GM19023 (cell line): ENCODE measurements around the gene CCDC178.
A peak's percentile ranks its signal among the peaks of the same experiment; 100 is the strongest.
"Not testable (repeated sequence)": the region's sequence is repeated elsewhere in the genome, so short reads cannot be mapped to it uniquely, and the experiment has no call there.

Experiments used
- ATAC-seq: cut with Tn5 transposase; IDR thresholded peaks from one replicate; pipeline ENCODE4 v1.9.1; 2021; ENCODE audit warnings: mild to moderate bottlenecking, moderate library complexity; ENCODE audit not compliant: unreplicated experiment

CCDC178 gene

DNA sequence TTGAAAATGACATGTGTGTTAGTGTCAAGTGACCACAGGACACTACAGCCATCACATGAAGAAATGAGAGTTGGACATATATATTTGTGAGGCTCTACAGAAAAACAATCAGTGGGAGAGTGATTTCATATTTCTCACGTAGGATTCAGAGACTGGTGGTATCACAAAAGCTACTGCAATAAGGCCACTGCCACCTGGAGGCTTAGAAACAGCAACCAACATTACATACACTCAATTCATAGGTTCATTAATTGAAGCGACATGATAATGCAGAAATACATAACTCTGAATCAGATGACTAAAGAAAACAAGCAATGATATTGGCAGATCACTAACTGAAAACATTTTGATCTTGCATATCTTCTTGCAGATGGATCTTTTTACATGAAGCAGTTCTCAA lies 419.6 kb downstream of the CCDC178 start:
- ATAC-seq = no peak

DNA sequence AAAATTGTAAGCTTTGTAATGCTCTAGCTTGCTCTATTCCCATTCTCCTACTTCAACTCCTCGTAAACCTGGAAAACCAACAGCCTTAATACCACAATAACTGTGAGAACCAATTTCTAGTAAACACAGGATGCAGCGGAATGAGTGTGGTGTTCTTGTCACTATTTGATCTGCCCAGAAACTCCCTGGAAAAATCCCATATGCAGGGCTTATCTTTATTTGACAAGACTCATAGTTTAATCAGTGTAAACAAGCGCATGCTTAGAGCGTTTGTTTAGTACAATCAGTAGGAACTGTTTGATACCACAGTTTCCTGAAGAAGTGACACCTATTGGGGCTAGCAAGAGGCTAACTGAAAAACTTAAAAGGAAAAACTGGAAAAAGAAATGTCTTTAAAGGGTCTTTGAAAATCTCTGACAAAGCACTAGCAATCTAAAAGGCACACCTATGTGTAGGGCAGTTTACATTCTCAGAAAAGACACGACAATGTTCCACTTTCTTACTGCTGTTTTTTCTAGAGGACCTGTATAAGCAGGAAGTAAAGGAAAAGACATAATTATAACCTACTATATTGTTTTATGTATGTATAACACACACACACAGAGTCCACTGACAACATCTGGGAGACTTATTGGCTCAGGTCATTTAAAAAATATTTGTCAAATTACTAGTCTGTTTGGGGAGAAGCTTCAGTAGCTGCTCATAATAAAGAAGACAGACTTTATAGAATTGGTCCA lies 426.3 kb downstream of the CCDC178 start:
- no peak for ATAC-seq

DNA sequence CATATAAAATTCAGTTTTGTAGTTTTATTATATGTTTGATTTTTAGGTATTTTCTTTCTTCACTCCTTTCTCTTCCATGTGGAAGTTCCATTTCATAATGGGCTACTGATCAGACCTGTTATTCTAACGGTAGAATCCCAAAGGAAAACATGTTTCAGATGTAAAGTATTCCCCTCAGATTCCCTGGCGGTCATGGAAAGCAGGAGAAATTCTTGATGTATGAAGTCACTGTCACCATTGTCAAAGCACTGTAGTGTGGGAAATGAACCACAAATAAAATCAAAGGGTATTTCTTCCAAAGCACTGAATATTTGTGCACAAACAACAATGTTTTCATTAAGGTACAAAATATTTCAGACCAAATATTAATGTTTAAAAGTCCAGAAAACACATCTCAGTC lies 430.4 kb downstream of the CCDC178 start:
- ATAC-seq = no peak

DNA sequence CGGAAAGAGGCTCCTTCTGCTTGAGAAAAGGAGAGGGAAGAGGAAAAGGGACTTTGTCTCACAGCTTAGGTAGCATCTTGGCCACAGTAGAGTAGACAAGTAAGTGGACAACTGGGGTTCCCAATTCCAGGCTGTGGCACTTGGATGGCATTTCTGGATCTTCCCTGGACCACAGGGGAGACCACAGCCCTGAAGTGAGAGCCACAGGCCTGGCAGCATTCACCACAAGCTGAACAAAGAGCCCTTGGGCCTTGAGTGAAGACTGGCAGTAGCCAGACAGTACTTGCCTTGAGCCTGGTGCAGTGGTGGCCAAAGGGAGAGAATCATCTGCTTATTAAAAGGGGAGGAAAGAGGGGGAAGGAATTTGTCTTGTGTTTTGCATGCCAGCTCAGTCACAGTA lies 441.6 kb downstream of the CCDC178 start:
- no peak for ATAC-seq

DNA sequence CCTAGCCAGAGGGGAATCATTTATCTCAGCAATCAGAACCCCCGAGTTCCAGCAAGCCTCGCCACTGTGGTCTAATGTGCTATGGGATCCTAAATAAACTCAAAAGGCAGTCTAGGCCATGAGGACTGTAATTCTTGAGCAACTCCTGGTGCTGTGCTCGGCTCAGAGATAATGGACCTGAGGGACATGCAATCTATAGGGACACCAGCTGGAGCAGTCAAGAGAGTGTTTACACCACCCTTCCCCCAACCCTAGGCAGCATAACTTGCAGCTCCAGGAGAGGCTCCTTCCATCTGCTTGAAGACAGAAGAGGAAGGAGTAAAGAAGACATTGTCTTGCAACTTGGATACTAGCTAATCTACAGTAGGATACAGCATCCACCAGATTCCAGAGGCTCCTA lies 442.2 kb downstream of the CCDC178 start:
- ATAC-seq = no peak

DNA sequence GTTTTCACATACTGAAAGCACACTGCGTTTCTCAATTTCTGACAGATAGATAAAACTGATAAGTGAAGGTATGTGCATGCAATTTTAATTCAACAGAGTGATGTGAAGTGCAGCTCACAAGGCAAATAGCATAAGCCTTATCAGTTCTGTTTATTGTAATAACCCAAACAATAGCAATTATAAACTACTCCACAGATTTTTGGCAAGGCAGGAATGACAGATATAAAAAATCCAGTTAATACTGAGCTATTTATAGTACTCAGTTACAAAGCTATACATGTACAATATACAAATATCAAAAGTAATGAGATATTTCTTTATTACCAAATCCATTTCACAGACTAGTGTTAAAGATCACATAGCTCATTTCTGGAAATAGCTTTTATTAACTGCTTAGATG lies 456.8 kb downstream of the CCDC178 start:
- ATAC-seq = no peak

DNA sequence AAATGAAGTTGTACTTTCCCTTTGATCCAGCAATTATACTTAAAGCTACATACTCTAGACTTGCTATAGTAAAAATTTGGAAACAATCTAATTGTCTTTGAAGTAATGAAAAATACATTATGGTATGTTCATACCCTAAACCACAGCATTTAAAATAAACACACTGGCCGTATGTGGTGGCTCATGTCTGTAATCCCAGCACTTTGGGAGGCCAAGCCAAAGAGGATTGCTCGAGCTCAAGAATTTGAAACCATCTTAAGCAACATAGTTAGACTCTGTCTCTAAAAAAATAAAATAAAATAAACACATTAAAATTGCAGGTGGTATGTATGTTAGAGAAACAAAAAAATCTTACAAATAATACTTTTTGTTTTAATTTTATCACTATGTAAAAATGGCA lies 459.6 kb downstream of the CCDC178 start:
- ATAC-seq = no peak

DNA sequence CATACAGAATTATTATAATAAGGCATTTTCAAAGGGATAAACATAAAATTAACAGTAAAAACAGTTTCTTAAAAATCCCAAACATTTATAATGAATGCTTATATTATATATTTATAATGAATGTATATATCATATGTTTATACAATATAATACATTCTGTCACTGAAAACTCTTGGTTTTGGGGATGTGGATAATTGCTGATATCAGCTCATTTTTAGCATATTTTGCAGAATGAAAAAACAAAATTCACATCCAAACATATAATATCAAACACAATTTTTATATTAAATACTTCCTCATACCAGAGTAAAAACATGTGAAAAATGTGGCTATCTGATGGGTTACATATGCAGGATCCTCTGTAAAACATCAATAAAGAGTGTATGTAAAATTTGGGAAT lies 465.0 kb downstream of the CCDC178 start:
- ATAC-seq = no peak

DNA sequence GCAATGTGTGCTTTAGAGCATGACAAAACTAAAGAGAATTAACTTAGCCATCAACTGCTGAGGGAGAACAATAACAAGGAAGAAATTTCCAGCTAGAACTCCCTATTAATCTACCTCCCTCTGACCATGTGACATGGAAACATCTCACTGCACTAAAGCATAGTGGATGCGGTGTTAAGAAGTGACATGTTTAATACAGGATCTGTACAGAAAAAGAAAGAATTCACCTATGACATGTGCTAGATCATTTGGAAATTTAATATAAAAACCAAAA lies 465.4 kb downstream of the CCDC178 start:
- ATAC-seq = no peak

DNA sequence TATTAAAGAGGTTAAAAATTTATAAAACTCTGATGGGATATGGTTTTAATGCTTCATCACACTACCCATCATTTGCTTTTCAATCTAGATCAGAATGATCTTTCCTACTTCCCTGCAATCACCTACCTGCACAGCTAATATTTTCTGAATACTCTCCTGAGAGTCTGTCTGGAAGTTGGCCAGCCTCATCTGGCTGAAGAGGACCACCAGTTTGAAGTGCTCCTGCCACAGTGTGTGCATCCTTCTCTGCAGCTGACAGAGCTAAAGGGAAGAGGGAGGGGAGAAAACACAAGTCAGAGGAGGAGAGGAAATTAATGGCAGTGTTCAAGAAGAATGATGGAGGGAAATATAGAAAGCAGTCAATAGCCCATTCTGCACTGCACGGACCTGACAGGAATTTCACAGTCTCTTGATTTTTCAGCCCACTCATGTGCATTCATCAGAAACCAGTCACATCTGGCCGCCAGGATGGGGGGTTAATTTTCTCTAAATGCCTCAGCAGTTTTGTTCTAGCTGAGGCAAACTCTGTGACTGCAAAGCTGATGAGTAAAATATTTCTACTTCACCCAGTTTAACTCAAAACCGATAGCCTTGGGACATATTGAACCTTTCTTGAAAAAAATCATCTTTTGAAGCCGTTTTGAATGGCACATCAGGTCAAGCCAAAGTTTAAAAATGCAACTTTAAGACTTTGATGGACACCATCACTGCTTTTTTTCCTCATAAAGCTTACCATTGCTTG lies 465.9 kb downstream of the CCDC178 start:
- ATAC-seq = peak; percentile 90

DNA sequence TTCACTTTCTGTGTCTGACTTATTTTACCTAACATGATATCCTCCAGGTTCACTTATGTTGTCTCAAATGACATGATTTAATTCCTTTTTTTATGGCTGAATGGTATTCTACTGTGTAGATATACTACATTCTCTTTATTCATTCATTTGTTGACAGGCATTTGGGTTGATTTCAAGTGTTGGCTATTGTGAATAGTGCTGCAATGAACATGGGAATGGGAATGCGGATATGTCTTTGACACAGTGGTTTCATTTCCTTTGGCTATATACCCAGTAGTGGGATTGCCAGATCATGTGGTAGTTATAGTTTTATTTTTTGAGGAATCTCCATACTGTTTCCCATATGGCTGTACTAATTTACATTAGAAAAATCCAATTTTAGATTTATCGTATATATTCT lies 472.3 kb downstream of the CCDC178 start:
- no peak for ATAC-seq

DNA sequence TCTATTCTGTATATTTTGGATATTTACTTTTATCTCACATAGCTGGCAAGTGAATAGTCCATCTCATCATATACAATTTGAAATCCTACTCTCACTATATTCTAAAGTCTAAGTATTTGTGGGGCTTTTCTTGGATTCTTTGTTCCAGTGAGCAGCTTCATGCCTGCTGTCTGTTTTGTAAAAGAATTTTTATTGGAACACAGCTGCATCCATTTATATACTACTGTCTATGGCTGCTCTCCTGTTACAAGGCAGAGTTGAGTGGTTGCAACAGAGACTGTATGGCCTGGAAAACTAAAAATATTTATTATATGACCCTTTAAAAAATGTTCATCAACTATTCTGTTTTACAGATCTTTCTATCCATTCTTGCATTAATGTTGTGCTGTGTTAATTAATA lies 474.4 kb downstream of the CCDC178 start:
- no peak for ATAC-seq

DNA sequence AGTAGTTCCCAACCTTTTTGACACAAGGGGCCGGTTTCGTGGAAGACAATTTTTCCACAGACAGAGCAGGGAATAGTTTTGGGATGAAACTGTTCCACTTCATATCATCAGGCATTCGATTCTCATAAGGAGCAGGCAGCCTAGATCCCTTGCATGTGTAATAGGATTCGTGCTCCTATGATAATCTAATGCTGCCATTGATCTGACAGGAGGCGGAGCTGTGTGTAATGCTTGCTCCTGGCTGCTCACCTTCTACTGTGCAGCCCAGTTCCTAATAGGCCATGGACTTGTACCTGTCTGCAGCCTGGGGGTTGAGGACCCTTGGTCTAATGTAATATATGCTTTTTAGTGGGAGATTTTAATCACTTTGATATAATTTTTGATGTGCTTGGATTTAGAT lies 479.0 kb downstream of the CCDC178 start:
- ATAC-seq = no peak

DNA sequence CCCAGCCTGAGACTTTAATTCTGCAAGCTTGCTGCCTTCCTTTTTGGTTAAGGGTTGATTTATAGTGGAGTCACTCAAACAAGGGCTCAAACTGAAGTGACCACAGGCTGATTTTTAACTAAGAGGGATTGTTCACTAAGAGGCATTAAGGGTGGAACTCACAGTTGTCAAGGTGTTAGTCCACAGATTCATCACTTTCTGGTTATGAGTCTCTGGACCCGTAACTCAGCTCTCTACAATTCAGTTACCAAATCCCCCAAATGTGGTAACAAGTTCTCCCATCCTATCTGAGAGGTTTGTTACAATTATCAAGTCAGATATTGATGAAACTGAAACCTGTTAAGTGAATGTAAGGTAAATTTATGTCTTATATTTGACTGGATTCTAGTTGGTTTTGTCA lies 481.8 kb downstream of the CCDC178 start:
- ATAC-seq = peak; percentile 84

DNA sequence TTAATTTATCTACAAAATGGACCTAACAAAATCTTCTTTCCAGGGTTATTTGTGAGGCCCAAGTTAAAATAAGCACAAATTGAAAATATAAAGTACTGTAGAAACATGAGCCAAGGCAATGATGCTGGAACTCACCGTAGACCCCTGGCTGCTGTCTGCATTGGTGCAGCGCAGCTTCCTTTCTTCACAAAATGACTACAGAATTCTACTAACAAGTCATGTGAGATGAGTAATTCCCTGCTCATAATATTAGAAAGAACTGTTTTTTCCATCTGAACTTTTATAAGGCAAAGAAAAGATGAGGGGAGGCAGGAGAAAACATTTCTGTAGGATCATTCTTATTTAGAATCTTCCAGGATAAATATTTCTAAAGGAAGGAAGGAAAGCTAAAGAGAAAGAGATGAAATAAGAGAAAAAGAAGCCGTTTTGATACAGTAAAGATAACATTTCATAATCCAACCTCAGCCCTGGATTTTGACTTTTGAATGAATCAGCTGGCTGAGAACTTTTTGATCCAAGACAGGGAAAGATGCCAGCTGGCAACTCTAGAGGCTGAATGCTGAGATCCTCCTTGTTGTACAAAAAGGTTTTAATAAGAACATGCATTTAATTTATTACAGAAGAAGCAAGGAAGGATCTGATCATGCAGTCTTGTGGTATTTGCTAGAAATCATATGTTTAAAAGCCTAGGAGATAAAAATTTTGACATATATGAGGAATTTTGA lies 483.8 kb downstream of the CCDC178 start:
- ATAC-seq = no peak

DNA sequence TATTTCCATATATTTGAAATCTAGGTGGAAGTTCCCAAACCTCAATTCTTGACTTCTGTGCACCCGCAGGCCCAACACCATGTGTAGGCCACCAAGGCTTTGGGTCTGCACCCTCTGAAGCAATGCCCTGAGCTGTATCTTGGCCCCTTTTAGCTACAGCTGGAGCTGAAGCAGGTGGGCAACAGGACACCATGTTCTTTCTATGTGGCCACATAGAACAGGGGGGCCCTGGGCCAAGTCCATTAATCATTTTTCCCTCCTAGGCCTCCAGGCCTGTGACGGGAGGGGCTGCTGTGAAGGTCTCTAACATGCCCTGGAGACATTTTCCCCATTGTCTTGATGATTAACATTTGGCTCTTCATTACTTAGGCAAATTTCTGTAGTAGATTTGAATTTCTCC lies 488.2 kb downstream of the CCDC178 start:
- ATAC-seq = not testable (repeated sequence)

DNA sequence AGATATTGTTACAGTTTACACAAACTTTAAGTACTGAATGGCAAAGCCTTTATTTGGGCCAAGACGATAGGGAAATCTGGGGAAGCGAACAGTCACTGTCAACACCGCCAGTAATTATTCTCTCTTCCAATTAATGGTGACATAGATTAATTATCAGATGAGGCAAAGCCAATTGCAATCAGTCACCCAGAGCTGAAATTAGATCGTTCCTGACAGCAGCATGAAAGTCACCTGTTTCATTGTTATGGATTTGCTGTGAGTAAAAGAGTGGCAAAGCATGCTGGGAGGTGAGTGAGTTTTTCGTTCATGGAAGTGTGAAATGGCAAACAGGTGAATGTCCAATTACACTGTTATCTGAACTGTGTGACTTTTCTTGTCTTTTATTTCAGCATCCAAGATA lies 502.9 kb downstream of the CCDC178 start:
- ATAC-seq = no peak

DNA sequence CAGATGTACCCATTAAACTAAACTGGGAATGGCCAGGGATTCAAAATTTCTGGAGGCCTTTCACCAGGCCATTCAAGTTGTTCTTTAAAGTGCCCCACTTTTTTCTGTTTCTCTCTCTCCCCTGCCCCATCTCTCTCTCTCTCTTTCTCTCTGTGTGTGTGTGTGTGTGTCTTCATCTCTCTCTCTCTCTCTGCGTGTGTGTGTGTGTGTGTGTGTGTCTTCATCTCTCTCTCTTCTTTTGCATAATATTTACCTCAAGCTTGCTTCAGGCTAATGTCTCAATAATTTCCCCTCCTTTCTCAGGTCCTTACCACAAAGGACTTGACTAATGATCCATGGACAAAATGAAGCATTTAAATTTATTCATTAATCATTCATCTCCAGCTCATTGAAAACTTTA lies 503.5 kb downstream of the CCDC178 start:
- ATAC-seq = no peak

DNA sequence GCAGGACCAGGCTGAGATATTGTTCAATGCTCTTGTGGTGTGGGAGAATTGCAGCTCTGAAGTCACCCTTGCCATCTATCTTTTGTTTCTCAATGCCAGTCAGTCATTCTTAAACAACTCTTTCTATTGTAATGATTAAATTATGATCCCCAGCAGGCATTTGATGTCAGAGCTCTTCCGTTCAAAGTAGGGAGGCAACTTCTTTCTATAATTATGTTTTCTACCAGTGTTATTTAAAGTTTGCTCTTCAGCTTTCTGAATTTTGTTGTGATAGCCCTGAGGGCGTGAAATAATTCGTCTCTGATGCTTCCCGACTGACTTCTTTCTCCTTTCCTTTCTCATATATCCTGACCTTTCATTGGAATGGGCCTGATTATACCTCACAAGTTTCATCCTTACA lies 506.3 kb downstream of the CCDC178 start:
- no peak for ATAC-seq

DNA sequence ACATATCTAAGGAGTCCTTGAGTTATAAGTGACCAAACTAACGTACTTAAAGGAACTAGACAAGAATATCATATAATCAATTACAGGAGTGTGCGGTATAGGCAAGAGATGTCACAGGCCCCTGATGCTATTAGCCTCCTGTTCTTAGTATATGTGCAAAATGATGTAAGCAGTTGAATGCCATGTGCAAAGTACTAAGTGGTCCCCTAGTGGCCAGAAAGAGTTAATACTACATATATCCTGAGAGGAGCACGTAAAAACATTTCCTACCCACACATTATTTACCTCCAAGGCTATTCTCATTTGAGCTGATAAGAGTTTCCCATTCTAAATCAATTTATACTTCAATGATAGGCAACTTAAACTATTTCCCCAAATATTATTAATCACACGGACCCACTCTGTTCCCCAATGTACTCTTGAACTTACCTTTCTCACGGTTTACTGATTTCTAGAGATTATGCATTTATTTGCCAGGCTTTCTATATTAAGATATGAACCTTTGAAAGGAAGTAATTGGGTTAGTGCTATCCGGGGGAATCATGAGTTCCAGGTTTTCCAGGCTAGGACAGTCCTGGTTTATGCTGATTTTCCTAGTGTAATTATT lies 509.7 kb downstream of the CCDC178 start:
- peak; percentile 99 for ATAC-seq

DNA sequence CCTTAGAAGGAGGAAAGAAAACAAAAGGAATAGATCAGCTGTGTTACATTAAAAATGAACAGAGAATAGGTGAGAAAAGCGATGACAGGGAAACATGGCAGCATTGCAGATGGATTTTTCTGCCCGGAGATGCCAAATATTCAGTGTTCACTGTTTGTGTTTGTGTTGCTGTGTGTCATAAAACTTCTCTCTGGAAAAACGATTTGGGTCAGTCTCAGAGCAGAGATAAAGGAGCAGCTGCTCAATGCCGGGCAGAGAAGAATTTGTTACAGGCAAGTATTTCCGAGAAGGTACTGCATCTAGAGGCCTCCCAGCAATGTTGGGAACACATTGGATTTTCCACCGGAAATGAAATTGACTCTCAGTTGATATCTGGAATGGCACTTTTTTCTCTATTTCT lies 511.3 kb downstream of the CCDC178 start:
- ATAC-seq = no peak

DNA sequence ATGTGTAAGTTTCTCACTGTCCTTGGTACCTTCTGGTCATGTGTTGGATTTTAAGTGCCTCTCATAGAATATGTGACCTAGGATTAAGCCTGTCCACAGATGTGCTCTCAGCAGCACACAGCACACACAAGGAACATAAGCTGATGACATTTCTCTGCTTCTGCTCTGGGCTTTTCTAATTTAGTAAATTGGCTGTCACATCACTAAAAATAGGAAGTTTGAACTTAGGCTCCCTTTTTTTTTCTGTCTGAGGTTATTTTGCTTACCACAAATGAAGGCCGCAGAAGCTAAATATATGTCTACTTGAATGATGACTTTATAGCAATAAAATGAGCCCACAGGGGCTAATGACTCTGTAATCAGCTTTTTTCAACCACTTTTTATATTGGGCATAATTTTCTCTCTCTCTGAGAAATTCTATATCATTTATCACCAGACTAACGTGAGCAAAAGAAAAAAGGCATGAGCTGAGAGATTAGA lies 517.5 kb downstream of the CCDC178 start:
- no peak for ATAC-seq
